Measurements from ENCODE around the gene SLC39A1. TPM values are rescaled to one million over a fixed set of nuclear protein-coding genes. Genes with fewer than 3 reads are reported as not detected.

Gene SLC39A1
- polyA plus RNA-seq, 2 of the 4 experiments (the other 2 are of a cell fraction) = 80.6 to 108 TPM

DNA sequence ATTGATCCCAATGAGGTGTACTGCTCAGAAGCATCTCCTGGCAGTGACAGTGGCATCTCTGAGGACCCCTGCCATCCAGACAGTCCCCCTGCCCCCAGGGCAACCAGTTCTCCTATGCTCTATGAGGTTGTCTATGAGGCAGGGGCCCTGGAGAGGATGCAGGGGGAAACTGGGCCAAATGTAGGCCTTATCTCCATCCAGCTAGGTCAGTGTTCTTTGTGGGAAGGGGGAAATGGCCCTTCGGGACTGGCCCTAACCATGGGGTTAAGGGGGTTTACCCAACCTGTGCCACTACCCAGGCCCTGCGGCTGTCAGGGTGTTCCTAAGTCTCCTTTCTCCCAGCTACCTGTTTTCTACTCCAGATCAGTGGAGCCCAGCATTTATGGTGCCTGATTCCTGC lies 5.6 kb upstream of the SLC39A1 start:
- WGBS (ENCODE audit: missing lambda C conversion rate) = 100% methylated on average over 2 of the region's 2 CpGs

DNA sequence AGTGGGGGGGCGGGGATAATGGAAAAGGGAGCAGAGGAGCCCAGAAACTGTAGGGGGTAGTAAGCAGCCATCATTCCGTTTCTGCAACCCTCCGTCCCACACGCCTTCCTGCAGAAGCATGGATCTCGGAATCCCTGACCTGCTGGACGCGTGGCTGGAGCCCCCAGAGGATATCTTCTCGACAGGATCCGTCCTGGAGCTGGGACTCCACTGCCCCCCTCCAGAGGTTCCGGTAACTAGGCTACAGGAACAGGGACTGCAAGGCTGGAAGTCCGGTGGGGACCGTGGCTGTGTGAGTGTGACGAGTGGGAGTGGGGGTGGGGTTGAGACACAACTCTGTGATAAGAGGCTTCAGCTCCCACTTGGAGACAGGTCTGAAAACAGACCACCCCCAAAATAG lies 5.1 kb upstream of the SLC39A1 start:
- WGBS (ENCODE audit: missing lambda C conversion rate) = 86% methylated on average over 12 of the region's 13 CpGs
- Histone ChIP-seq H3K4me3 (peak overlapping the region; percentile 64), H3K27ac (peak overlapping the region; percentile 90 to 92), H3K9me3 (no peaks in the 10 kb centered on the region), H3K4me2 (peak overlapping the region; percentile 99), H3K4me1 (peaks cover 17% of the 10 kb centered on the region)
- FAIRE-seq (no peak), DNase-seq (ENCODE audit: low read depth in 1 of 2, low spot score in 1 of 2) (no peak), ATAC-seq (no peak)
- ChIA-PET CTCF (interaction anchor here (0.7 to 4.7 kb wide), 9 partner anchors 9 to 578 kb away, joined by 3 to 52 read pairs (median 5); partner anchors contain the start of genes CRTC2, DENND4B, JTB and RAB13), POLR2A (interaction anchor here (1.6 to 4.2 kb wide), 5 partner anchors 9 to 214 kb away, joined by 4 to 78 read pairs (median 16); partner anchors contain the start of genes CRTC2, DENND4B, JTB and RPS27)
- TF ChIP-seq ZC3H11A (IDR thresholded peaks at IDR 0.05) (no peak), CHD4 (IDR thresholded peaks at IDR 0.05; ENCODE audit: borderline replicate concordance) (no peak), HEYL (CRISPR knock-in tag; IDR thresholded peaks at IDR 0.05) (no peak), GATA3 (IDR thresholded peaks at IDR 0.05; ENCODE audit: borderline replicate concordance) (no peak), SREBF2 (IDR thresholded peaks at IDR 0.05) (no peak), JUN (IDR thresholded peaks at IDR 0.05) (no peak)
- TF ChIP-seq, protein P1, sequence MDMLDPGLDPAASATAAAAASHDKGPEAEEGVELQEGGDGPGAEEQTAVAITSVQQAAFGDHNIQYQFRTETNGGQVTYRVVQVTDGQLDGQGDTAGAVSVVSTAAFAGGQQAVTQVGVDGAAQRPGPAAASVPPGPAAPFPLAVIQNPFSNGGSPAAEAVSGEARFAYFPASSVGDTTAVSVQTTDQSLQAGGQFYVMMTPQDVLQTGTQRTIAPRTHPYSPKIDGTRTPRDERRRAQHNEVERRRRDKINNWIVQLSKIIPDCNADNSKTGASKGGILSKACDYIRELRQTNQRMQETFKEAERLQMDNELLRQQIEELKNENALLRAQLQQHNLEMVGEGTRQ (IDR thresholded peaks at IDR 0.05) = no peak

More for the DNA sequence above, 5.6 kb upstream of the SLC39A1 start:
- ChIA-PET CTCF (interaction anchor here (0.7 to 4.7 kb wide), 6 partner anchors 9 to 578 kb away, joined by 3 to 52 read pairs (median 8); partner anchors contain the start of genes DENND4B, JTB and RAB13), POLR2A (interaction anchor here (3.4 to 4.2 kb wide), 2 partner anchors 8 to 22 kb away, joined by 40 to 78 read pairs; partner anchors contain the start of genes JTB and RPS27)
- ATAC-seq = no peak
- Histone ChIP-seq H3K4me1 (peaks cover 17% of the 10 kb centered on the region), H3K9me3 (no peaks in the 10 kb centered on the region), H3K27ac (no peak overlapping the region; a peak in 1 of 6 replicates), H3K4me3 (no peak overlapping the region), H3K4me2 (peak overlapping the region; percentile 99; the same call in 1 of the 3 replicates)
- FAIRE-seq = no peak
- TF ChIP-seq GATA3 (IDR thresholded peaks at IDR 0.05; ENCODE audit: borderline replicate concordance) (no peak), FOSL2 (IDR thresholded peaks at IDR 0.05) (no peak), FOSL2 (CRISPR knock-in tag; IDR thresholded peaks at IDR 0.05) (no peak), NPAS2 (CRISPR knock-in tag; IDR thresholded peaks at IDR 0.05; ENCODE audit: borderline replicate concordance) (no peak), ZNF302 (CRISPR knock-in tag; IDR thresholded peaks at IDR 0.05) (no peak), MAZ (IDR thresholded peaks at IDR 0.05; ENCODE audit: borderline replicate concordance, low read depth, low read length) (no peak), RNF2 (IDR thresholded peaks at IDR 0.05; ENCODE audit: borderline replicate concordance, low read depth) (no peak)
- TF ChIP-seq, protein P2, sequence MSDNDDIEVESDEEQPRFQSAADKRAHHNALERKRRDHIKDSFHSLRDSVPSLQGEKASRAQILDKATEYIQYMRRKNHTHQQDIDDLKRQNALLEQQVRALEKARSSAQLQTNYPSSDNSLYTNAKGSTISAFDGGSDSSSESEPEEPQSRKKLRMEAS (IDR thresholded peaks at IDR 0.05) = no peak
- no peak for DNase-seq (ENCODE audit: low read depth in 1 of 2, low spot score in 1 of 2)

DNA sequence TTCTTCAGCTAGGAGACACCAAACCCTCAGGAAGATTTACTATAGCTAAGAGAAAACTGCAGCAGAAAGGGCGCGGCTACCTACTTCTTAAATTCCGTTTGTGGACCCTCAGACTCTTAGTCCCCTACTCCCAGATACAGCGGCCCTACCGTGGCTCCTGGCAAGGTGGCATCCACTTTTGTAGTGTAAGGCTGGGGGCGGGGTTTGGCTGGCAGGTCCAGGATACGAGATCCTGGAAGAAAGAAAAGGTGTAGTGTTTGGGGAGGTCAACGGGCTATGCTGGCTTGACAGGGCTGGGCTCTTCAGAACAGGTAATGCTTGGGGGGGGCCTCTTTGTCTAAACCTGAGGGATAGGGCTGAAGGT lies 4.6 kb upstream of the SLC39A1 start:
- ChIA-PET CTCF (interaction anchor here (1.2 to 4.7 kb wide), 12 partner anchors 10 to 579 kb away, joined by 3 to 52 read pairs (median 5); partner anchors contain the start of genes CRTC2, DENND4B, JTB and RAB13), POLR2A (interaction anchor here (1.1 to 4.2 kb wide), 11 partner anchors 9 to 334 kb away, joined by 3 to 78 read pairs (median 8); partner anchors contain the start of genes CHTOP, CRTC2, DENND4B and JTB)
- peak overlapping the region; percentile 64 for H3K4me3 ChIP-seq
- TF ChIP-seq CEBPB (IDR thresholded peaks at IDR 0.05) = no peak
- TF ChIP-seq CHD4 (IDR thresholded peaks at IDR 0.05; ENCODE audit: borderline replicate concordance) = no peak
- TF ChIP-seq, protein P3, sequence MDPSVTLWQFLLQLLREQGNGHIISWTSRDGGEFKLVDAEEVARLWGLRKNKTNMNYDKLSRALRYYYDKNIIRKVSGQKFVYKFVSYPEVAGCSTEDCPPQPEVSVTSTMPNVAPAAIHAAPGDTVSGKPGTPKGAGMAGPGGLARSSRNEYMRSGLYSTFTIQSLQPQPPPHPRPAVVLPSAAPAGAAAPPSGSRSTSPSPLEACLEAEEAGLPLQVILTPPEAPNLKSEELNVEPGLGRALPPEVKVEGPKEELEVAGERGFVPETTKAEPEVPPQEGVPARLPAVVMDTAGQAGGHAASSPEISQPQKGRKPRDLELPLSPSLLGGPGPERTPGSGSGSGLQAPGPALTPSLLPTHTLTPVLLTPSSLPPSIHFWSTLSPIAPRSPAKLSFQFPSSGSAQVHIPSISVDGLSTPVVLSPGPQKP (IDR thresholded peaks at IDR 0.05; ENCODE audit: low read depth, low read length) = no peak
- TF ChIP-seq MAFK (IDR thresholded peaks at IDR 0.05; ENCODE audit: partially characterized antibody) = no peak
- no peak for TF ChIP-seq EHMT2 (IDR thresholded peaks at IDR 0.05; ENCODE audit: low read depth)
- TF ChIP-seq SMC3 (IDR thresholded peaks at IDR 0.05) = no peak
- TF ChIP-seq JUN (IDR thresholded peaks at IDR 0.05) = no peak
- no peak for TF ChIP-seq ZC3H11A (IDR thresholded peaks at IDR 0.05)
- no peak for TF ChIP-seq HOXB13 (CRISPR knock-in tag; IDR thresholded peaks at IDR 0.05; ENCODE audit: low read depth)
- TF ChIP-seq RARB (CRISPR knock-in tag; IDR thresholded peaks at IDR 0.05) = no peak
- no peak for TF ChIP-seq NR3C1 (IDR thresholded peaks at IDR 0.05)
- no peak for TF ChIP-seq KDM1A (IDR thresholded peaks at IDR 0.05; ENCODE audit: low read depth)
- no peak for TF ChIP-seq POLR2AphosphoS2 (conservative IDR thresholded peaks at IDR 0.05; ENCODE audit: low read length)
- no peak for TF ChIP-seq ZFP36 (IDR thresholded peaks at IDR 0.05; ENCODE audit: borderline replicate concordance, partially characterized antibody)
- TF ChIP-seq, protein P4, sequence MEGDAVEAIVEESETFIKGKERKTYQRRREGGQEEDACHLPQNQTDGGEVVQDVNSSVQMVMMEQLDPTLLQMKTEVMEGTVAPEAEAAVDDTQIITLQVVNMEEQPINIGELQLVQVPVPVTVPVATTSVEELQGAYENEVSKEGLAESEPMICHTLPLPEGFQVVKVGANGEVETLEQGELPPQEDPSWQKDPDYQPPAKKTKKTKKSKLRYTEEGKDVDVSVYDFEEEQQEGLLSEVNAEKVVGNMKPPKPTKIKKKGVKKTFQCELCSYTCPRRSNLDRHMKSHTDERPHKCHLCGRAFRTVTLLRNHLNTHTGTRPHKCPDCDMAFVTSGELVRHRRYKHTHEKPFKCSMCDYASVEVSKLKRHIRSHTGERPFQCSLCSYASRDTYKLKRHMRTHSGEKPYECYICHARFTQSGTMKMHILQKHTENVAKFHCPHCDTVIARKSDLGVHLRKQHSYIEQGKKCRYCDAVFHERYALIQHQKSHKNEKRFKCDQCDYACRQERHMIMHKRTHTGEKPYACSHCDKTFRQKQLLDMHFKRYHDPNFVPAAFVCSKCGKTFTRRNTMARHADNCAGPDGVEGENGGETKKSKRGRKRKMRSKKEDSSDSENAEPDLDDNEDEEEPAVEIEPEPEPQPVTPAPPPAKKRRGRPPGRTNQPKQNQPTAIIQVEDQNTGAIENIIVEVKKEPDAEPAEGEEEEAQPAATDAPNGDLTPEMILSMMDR (IDR thresholded peaks at IDR 0.05) = no peak
- TF ChIP-seq RNF2 (IDR thresholded peaks at IDR 0.05; ENCODE audit: borderline replicate concordance, low read depth) = no peak
- DNase-seq (ENCODE audit: low read depth in 1 of 2, low spot score in 1 of 2) (no peak), ATAC-seq (no peak), FAIRE-seq (no peak)
- H3K27ac ChIP-seq = peak overlapping the region; percentile 90 to 92
- H3K9me3 ChIP-seq = no peaks in the 10 kb centered on the region
- WGBS (ENCODE audit: missing lambda C conversion rate) = 10% methylated on average over 8 of the region's 8 CpGs
- H3K4me2 ChIP-seq = peak overlapping the region; percentile 99
- H3K4me1 ChIP-seq = peaks cover 17% of the 10 kb centered on the region

Data from A549 (cell line).